ENCODE results near the gene ARID1A.
A peak's percentile ranks its signal among the peaks of the same experiment; 100 is the strongest.
"Not testable (repeated sequence)": the region's sequence is repeated elsewhere in the genome, so short reads cannot be mapped to it uniquely, and the experiment has no call there.

The ARID1A gene

DNA sequence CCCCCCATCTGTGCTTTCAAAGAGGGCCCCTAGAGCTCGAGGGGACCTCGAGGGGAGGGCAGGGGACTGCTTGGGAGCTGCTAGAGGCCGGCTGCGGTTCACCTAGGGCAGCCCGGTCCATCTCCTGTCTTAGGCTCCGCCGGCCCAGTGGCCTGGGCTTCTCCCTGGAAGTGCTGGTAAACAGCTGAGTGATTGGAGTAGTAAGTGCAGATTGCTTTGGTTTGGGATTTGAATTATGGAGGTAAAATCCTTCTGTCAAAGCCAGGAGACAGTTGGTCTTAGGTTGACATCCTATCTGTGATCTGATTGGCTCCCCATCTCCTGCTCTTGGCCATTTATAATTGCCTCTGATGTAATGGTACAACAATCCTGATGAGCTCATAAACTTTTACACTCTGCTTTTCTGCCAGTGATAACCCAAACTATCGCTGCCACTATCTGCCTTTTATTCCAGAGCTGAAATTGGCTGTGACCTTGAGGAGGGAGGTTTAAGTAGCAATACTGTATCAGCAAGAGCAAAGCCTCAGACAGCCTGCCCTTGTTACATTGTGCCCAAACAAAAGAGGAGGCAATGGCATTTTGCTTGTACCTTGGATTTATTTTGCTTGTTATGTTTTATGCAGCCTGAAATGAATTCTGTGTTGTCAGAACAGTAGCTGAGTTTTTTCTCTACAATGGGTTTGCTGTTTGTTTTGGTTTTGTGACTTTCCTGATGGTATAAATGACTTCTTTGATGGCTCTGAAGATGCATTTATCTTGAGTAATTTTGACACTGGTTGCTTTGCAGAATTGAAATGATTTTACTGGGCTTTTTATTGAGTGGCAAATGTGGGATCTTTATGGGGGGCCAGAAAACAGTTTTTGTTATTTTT lies 2.4 kb downstream of the ARID1A start:
- peak; percentile 91 for DNase-seq (ENCODE audit: low read depth)

- DNase-seq (ENCODE audit: low read depth) = no peak
Observed at GRCh38 chr1:26700711-26701110, 4.9 kb downstream of the ARID1A start.

GRCh38 chr1:26701266-26701994 lies 5.6 kb downstream of the ARID1A start:
- DNase-seq (ENCODE audit: low read depth) = no peak

GRCh38 chr1:26701995-26702679 lies 6.3 kb downstream of the ARID1A start:
- DNase-seq (ENCODE audit: low read depth) = no peak

- DNase-seq (ENCODE audit: low read depth) = no peak
Observed at GRCh38 chr1:26702680-26703038, 6.8 kb downstream of the ARID1A start.

GRCh38 chr1:26703478-26703877 lies 7.7 kb downstream of the ARID1A start:
- DNase-seq (ENCODE audit: low read depth) = no peak

- DNase-seq (ENCODE audit: low read depth) = no peak
Observed at GRCh38 chr1:26704629-26705028, 8.8 kb downstream of the ARID1A start.

GRCh38 chr1:26705227-26705626 lies 9.4 kb downstream of the ARID1A start:
- DNase-seq (ENCODE audit: low read depth) = not testable (repeated sequence)

- peak; percentile 92 for DNase-seq (ENCODE audit: low read depth)
Observed at GRCh38 chr1:26705788-26706311, 10.0 kb downstream of the ARID1A start.

- no peak for DNase-seq (ENCODE audit: low read depth)
Observed at GRCh38 chr1:26706315-26706714, 10.5 kb downstream of the ARID1A start.

DNA sequence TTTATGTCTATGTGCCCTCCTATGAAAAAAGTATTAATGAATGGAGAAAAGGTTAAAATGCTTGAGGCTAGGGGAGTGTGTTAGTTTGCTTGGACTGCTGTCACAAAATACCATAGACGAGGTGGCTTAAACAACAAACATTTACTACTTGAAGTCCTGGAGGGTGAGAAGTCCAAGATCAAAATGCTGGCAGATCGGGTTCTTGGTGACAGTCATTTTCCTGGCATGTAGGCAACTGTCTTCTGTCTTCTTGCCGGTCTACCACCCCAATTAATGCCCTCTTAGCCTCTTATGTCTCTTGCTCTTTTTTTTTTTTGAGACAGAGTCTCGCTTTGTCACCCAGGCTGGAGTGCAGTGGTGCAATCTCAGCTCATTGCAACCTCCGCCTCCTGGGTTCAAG lies 15.0 kb downstream of the ARID1A start:
- no peak for DNase-seq (ENCODE audit: low read depth)

- no peak for DNase-seq (ENCODE audit: low read depth)
Observed at GRCh38 chr1:26711777-26712176, 16.0 kb downstream of the ARID1A start.

DNA sequence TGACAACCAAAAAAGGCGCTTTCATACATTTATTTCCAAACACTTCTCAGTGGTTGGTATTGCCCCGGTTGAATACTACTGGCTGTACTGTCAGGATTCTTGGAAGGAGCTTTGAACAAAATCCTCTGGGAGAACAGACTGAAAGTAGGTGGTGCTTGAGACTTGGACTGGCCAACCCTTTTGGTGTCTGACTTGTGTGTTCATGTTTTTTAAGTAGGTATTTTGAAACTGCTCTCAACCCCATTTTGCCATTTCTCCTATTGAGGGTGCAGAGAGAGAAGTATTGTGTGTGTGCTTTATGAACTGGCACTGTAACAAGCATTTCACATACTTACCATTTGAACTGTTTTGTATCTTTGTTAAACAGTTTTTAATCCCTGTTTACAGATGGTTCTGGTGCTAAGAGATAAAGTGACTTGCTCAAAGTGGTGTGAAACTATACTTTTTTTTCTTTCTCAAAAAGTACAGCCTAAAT lies 21.2 kb downstream of the ARID1A start:
- no peak for DNase-seq (ENCODE audit: low read depth)

- DNase-seq (ENCODE audit: low read depth) = no peak
Observed at GRCh38 chr1:26719205-26719604, 23.4 kb downstream of the ARID1A start.

DNA sequence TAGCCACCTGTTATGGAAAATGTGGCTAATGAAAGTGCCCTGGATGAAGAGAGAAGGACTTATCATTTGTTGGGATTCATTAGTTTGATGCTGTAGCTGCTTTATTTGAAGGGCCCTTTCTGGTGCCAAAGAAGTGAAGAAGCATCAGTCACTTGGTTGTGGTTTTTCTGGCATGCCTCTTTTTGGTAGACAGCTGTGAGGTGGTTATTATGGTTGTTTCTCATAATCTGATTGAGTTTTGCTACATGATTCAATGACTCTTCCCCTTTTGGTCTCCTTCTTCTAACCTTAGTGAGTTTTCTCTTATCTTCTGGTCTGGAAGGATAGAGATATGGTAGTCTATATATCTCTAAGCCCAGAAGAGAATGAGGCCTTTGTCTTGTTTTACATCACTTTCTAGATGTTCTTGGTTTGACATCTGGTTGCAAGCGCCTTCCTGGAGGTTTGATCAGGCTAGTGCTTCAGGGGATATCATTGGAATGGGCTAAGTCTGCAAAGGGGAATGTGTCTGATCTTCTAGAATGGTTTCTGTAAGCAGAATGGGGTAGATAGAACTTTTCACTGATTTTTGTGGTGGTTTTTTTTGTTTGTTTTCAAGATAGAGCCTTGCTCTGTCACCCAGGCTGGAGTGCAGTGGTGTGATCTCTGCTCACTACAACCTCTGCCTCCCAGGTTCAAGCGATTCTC lies 26.0 kb downstream of the ARID1A start:
- no peak for DNase-seq (ENCODE audit: low read depth)

GRCh38 chr1:26723013-26723991 lies 27.5 kb downstream of the ARID1A start:
- DNase-seq (ENCODE audit: low read depth) = peak; percentile 95

- DNase-seq (ENCODE audit: low read depth) = no peak
Observed at GRCh38 chr1:26724118-26724517, 28.3 kb downstream of the ARID1A start.

GRCh38 chr1:26724926-26725325 lies 29.1 kb downstream of the ARID1A start:
- DNase-seq (ENCODE audit: low read depth) = no peak

DNA sequence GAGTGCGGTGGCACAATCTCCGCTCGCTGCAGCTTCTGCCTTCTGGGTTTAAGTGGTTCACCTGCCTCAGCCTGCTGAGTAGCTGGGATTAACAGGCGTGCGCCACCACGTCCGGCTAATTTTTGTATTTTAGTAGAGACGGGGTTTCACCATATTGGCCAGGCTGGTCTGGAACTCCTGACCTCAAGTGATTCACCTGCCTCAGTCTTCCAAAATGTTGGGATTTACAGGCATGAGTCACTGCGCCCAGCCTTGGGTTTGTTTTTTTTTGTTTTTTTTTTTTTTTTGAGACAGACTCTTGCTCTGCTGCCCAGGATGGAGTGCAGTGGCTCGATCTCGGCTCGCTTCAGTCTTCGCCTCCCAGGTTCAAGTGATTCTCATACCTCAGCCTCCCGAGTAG lies 30.1 kb downstream of the ARID1A start:
- not testable (repeated sequence) for DNase-seq (ENCODE audit: low read depth)

- no peak for DNase-seq (ENCODE audit: low read depth)
Observed at GRCh38 chr1:26726784-26727183, 31.0 kb downstream of the ARID1A start.

GRCh38 chr1:26727476-26727875 lies 31.7 kb downstream of the ARID1A start:
- no peak for DNase-seq (ENCODE audit: low read depth)
